Measurements from ENCODE around the gene GTF3A. TPM values are rescaled to one million over a fixed set of nuclear protein-coding genes. Genes with fewer than 3 reads are reported as not detected.

Gene GTF3A
- total and polyA plus RNA-seq, 10 donors: 90.7 to 275 (median 133) TPM

- H3K4me3 ChIP-seq: no peak overlapping the region
- H3K9me3 ChIP-seq: no peaks in the 10 kb centered on the region
- DNase-seq: no peak
- TF ChIP-seq POLR2A (IDR thresholded peaks at IDR 0.05) (no peak), POLR2AphosphoS5 (IDR thresholded peaks at IDR 0.05) (no peak)
- TF ChIP-seq, protein P1, sequence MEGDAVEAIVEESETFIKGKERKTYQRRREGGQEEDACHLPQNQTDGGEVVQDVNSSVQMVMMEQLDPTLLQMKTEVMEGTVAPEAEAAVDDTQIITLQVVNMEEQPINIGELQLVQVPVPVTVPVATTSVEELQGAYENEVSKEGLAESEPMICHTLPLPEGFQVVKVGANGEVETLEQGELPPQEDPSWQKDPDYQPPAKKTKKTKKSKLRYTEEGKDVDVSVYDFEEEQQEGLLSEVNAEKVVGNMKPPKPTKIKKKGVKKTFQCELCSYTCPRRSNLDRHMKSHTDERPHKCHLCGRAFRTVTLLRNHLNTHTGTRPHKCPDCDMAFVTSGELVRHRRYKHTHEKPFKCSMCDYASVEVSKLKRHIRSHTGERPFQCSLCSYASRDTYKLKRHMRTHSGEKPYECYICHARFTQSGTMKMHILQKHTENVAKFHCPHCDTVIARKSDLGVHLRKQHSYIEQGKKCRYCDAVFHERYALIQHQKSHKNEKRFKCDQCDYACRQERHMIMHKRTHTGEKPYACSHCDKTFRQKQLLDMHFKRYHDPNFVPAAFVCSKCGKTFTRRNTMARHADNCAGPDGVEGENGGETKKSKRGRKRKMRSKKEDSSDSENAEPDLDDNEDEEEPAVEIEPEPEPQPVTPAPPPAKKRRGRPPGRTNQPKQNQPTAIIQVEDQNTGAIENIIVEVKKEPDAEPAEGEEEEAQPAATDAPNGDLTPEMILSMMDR (IDR thresholded peaks at IDR 0.05 in 8 of 11, conservative IDR thresholded peaks at IDR 0.05 in 3 of 11): no peak
- 65 to 84% (median 81%) methylated on average over 1 of the region's 1 CpG for WGBS, 5 donors
- no peaks in the 10 kb centered on the region for H3K36me3 ChIP-seq
- intact Hi-C loops (cut with DNase I; ENCODE audit: low total_unique reads): loop anchor here (10.0 kb wide), 1 partner anchor 50 kb away; no protein-coding TSS in a partner anchor
- H3K27me3 ChIP-seq (replicated peaks in 1 of 7): peaks cover 0 to 6% (median 0%) of the 10 kb centered on the region in 7 donors
- no peak overlapping the region for H3K27ac ChIP-seq
- H3K4me1 ChIP-seq: no peaks in the 10 kb centered on the region
Observed at GRCh38 chr13:27415116-27415515, 9.3 kb upstream of the GTF3A start.

- 90 to 97% (median 94%) methylated on average over 1 of the region's 1 CpG for WGBS, 5 donors
- Histone ChIP-seq H3K4me1 (peaks cover 0 to 11% (median 6%) of the 10 kb centered on the region in 6 donors), H3K4me3 (no peak overlapping the region), H3K9me3 (no peaks in the 10 kb centered on the region), H3K27me3 (replicated peaks in 1 of 7) (no peaks in the 10 kb centered on the region), H3K27ac (no peak overlapping the region), H3K36me3 (no peaks in the 10 kb centered on the region)
- TF ChIP-seq, protein P1 (IDR thresholded peaks at IDR 0.05 in 8 of 11, conservative IDR thresholded peaks at IDR 0.05 in 3 of 11): no peak
- TF ChIP-seq POLR2A (IDR thresholded peaks at IDR 0.05) (no peak), POLR2AphosphoS5 (IDR thresholded peaks at IDR 0.05) (no peak)
- DNase-seq: no peak
- intact Hi-C loops (cut with DNase I; ENCODE audit: low total_unique reads): loop anchor here (10.0 kb wide), 1 partner anchor 45 kb away; no protein-coding TSS in a partner anchor
Observed at GRCh38 chr13:27419328-27419727, 5.1 kb upstream of the GTF3A start.

DNA sequence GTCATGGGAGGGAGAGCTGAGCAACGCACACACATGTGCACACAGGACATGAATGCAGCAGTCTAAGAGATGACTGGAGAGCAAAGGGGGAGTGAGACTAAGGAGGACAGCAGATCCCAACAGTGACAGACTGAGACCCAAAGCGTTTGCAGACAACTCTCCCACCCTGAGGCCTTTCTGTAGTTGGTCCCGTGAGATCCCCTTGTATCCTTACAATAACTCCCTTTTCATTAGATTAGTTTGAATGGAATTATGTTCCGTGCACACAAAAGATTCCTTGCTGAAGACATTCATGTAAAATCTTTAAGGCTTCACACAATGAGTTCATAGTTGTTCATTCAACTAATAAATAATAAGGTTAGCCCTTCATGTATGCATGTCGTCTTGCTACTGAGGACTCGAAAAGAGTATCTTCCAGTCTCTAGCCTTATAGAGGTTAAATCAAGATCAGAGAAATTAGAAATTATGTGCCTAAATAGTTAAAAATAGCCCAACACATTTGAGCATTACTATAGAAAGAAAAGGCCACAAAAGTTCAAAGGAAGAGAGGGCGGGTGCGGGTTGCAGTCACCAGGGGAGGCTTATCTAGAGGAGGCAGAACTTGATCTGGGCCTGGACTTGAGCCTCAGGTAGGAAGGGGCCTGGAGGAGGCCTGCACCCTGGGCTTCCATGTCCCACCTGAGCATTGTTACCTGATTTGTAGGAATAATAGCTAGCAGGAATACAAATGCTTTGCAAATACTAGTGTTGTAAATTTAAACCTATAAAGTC is 3.1 kb upstream of the GTF3A start:
- Histone ChIP-seq H3K27me3 (replicated peaks in 1 of 7) (no peaks in the 10 kb centered on the region), H3K4me1 (peaks cover 2 to 29% (median 21%) of the 10 kb centered on the region in 6 donors), H3K36me3 (no peaks in the 10 kb centered on the region), H3K4me3 (no peak overlapping the region), H3K27ac (no peak overlapping the region), H3K9me3 (no peaks in the 10 kb centered on the region)
- 84 to 94% (median 91%) methylated on average over 8 of the region's 8 CpGs for WGBS, 5 donors
- DNase-seq: no peak
- intact Hi-C loops (cut with DNase I; ENCODE audit: low total_unique reads): no loop called here
- no peak for TF ChIP-seq POLR2AphosphoS5 (IDR thresholded peaks at IDR 0.05)
- TF ChIP-seq, protein P1 (IDR thresholded peaks at IDR 0.05 in 8 of 11, conservative IDR thresholded peaks at IDR 0.05 in 3 of 11): no peak
- TF ChIP-seq POLR2A (IDR thresholded peaks at IDR 0.05): no peak

- Histone ChIP-seq H3K27ac (no peak overlapping the region), H3K4me3 (no peak overlapping the region), H3K9me3 (no peaks in the 10 kb centered on the region), H3K36me3 (peaks cover 0 to 15% (median 6%) of the 10 kb centered on the region in 6 donors), H3K4me1 (peaks cover 14 to 49% (median 41%) of the 10 kb centered on the region in 6 donors), H3K27me3 (replicated peaks in 1 of 7) (no peaks in the 10 kb centered on the region)
- TF ChIP-seq POLR2A (IDR thresholded peaks at IDR 0.05) (no peak), POLR2AphosphoS5 (IDR thresholded peaks at IDR 0.05) (no peak)
- TF ChIP-seq, protein P1 (IDR thresholded peaks at IDR 0.05 in 8 of 11, conservative IDR thresholded peaks at IDR 0.05 in 3 of 11): no peak
- DNase-seq: no peak
- WGBS, 5 donors: 79 to 92% (median 82%) methylated on average over 7 of the region's 7 CpGs
- intact Hi-C loops (cut with DNase I; ENCODE audit: low total_unique reads): no loop called here
Observed at GRCh38 chr13:27423333-27423732, 1.1 kb upstream of the GTF3A start.
